T1000 (cell line): ENCODE results near the gene HOXA2.
A peak's percentile ranks its signal among the peaks of the same experiment; 100 is the strongest.

Experiments
- DNase-seq: peaks from one replicate; lab custom pipeline; 2025; ENCODE audit warnings: mixed read lengths; lab: John Stamatoyannopoulos, UW

Gene HOXA2

GRCh38 chr7:27111751-27112277, 9.3 kb upstream of the HOXA2 start:
- no peak for DNase-seq

DNA sequence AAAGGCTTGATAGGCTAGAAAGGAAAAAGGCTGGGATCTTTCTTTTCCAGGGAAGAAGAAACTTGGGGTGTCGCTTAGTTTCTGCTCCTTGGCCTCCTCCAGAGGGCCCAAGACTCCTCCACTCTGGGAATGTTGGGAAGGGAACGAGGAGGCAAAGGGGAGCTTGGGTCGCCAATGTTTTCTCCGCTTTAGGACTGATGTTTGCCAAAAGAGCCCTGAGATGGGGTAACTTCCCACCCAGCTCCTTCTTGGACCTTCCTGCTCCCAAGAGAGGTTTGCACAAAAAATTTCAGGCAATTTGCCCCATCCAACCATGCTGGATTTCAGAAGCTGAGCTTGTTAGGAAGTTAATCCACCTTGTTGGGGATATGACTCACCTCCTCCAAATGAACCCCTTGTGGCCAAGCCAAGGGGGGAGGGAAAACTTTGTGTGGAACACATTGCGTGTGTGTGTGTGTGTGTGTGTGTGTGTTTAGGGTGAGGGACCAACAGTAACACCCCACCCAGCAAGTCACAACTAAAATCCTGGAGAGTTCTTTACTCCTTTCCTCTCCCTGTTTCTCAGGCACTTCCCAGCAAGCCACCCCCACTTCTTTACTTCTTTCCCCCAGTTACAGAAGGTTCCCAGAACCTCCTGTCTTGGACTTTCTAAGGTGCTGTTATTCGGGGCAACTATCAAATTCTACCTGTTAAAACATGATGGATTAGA, 8.7 kb upstream of the HOXA2 start:
- DNase-seq: no peak

- DNase-seq: peak; percentile 38
These were observed 7.9 kb upstream of the HOXA2 start for GRCh38 chr7:27110186-27111031.

- DNase-seq: no peak
These were observed 7.1 kb upstream of the HOXA2 start for GRCh38 chr7:27109466-27110185.

- DNase-seq: no peak
These were observed 6.1 kb upstream of the HOXA2 start for GRCh38 chr7:27108390-27109127.

GRCh38 chr7:27107391-27108381, 5.2 kb upstream of the HOXA2 start:
- DNase-seq: no peak

DNA sequence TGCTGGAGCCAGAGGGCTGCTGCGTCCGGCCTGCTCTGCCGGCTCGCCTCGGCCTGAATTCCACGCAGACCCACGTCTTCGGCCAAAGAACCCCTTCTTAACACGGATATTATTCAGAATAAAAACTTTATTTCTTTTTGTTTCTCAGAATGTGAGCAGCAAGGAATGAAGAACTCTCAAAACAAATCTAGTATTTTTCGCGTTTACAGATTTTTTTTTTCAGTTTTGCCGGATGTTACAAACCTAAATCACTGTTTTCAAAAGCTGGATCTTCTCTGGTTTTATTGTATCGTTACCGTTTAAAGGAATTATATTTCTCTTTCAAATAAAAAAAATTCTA, 4.4 kb upstream of the HOXA2 start:
- no peak for DNase-seq

DNA sequence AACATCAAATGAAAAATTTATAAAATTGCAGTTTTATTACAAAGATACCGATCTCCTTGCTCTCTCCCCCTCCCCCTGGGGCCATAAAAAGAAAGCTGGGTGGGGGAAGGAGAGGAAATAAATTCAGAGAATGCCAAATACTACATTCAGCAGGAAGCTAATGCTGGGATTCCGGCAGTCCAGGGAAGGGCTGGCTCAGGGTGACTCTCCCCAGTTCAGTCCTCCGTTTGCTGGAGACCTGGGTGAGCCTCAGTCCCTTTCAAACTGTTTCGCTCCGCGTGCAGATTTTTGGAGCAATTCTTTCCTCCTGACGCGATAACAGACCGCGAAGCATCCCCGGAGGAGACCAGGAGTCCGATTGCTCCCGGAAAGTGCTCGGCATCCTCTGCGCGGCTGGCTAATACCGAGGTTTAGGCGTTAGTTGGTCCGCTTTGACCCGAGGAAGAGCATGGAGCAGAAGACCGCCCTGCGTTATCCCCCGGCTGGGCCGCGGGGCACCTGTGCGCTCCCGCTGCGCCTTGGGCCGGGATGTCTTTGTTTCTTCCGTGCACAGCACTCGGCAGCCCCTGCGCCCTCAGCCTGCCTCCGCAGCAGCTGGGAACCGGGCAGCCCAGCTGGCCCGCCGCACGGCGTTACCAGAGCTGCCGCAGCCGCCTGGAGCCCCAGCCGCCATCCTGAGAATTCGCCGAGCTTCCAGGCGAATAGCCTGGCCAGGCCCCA, 3.9 kb upstream of the HOXA2 start:
- DNase-seq: no peak

DNA sequence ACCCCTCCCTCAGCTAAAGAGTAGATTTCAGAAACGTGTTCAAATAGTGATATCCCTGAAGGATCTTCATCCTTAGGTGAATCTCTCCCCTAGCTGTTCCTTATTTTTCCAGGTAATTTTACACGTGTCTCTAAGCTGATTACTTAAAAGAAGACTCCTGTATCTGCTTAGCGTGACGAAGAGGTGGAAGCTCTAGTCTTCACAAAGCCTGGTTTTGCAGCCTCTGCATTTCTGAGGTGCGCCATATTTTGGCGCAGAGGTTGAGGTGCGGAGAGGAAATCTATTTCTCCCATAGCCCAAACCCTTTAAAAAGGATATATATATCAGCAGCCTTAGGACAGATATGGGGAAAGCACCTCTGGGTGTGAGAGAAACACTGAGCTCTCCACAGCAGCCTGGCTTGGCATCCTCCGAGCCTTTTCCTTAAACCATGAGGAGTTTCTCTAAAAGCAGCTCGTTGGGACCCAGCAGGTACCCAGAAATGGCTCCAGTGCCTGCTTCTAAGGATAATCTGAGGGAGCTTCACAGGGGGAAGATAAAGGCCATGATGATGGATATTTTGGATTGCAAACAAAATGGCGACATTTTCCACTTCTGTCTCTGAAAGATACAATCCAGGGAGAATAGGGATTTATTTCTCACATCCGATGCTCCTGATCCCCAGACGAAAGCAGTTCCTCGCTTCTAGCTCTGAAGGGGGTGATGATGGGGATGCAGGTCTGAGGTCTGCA, 3.0 kb upstream of the HOXA2 start:
- no peak for DNase-seq

DNA sequence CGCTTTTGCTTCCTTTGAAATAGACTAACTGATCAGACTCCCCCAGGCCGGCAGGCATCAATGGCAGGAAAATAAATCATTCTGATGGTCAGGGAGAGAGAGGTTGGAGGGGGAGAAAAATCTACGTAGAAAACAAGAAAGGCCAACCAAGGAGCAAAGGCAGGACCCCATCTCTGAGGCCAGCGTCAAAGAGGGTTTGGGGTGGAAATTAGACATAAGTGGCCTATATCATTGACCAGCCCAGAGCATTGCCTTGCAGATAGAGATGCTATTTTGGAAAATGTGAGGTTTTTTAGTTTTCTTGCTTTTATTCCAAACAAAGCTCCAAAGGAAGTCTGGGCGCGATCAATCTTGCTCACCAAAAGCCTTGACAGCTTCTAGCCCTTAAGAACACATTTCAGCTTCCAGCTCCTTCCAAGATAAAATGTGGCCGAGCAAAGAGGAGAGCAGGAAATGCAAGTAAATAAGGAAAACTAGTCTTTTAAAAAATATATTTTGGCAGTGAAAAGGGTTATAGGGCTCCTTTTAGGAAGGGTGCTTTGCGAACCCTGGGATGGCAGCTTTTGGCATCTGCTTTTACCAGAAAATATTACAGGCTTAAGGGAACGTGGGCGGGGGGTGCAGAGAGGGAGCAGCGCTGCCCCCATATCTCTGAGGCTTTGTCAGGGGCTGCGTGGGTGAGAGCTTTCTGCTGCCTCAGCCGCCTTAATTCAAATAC, 2.0 kb upstream of the HOXA2 start:
- DNase-seq: no peak

- DNase-seq: no peak
These were observed 1.2 kb upstream of the HOXA2 start for GRCh38 chr7:27103489-27104226.

DNA sequence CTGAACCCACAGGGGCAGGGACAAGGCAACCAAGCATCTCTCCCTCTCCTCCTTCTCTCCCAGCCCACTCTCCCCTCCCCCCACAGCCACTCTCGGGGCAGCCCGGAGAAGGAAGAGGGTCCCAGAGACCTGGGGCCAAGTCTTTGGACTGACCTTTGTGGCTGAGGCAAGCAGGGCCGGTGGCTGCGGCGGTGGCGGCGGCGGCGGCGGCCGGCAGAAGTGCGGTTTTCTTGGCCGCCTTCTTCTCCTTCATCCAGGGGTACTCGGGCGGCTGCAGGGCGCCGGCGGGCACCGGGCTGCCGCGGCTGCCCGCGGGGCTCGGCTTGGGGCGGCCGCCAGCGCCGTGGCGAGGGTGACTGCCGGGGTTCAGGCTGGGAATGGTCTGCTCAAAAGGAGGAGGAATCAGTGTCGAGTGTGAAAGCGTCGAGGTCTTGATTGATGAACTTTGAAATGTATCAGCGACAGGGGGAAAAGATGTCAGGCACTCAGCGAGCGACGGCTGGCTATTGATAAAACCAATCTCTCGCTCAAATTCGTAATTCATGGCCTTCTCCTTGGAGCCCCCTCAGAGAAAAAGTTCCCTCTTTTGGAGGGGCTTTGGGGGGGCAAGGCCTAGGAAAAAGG, 414 bp downstream of the HOXA2 start:
- no peak for DNase-seq

GRCh38 chr7:27101171-27101956, 1.1 kb downstream of the HOXA2 start:
- DNase-seq: no peak

- DNase-seq: no peak
These were observed 1.8 kb downstream of the HOXA2 start for GRCh38 chr7:27100694-27101170.

- DNase-seq: no peak
These were observed 2.8 kb downstream of the HOXA2 start for GRCh38 chr7:27099453-27100370.
